Heart left ventricle (tissue), 16 donors: ENCODE data around the gene LRMDA. TPM values are rescaled to one million over a fixed set of nuclear protein-coding genes. Genes with fewer than 3 reads are reported as not detected.

ENCODE experiments used
- ATAC-seq, 4 donors: fragments of 200-7000 bp; cut with Tn5 transposase; one replicate each; pipeline ENCODE4 v1.9.1; 2020 to 2022; ENCODE audit warnings: moderate library complexity in 4 of 4, mild to moderate bottlenecking in 3 of 4, moderate number of reproducible peaks in 1 of 4
- DNase-seq, 5 donors: peaks; one replicate each; pipeline ENCODE4 v3.0.0-alpha.2; 2020
- H3K27ac ChIP-seq, 12 donors: fragments of 200-600 bp; sonication (generic) in 4 of 12; one replicate each; pipeline versions ENCODE4 v1.5.0 to v1.8.0; 2016 to 2022; ENCODE audit warnings: mild to moderate bottlenecking in 2 of 12
- H3K27me3 ChIP-seq, 9 donors: fragments of 200-600 bp; sonication (generic) in 2 of 9; one replicate each; pipeline versions ENCODE4 v1.5.1 to v1.8.0; 2016 to 2022; ENCODE audit warnings: mild to moderate bottlenecking in 3 of 9
- H3K36me3 ChIP-seq, 9 donors: fragments of 200-600 bp; sonication (generic) in 2 of 9; one replicate each; pipeline versions ENCODE4 v1.5.0 to v1.8.0; 2018 to 2022; ENCODE audit warnings: mild to moderate bottlenecking in 2 of 9
- H3K4me1 ChIP-seq, 12 donors: fragments of 200-600 bp; sonication (generic) in 4 of 12; one replicate each; pipeline versions ENCODE4 v1.5.0 to v1.8.0; 2016 to 2022; ENCODE audit warnings: mild to moderate bottlenecking in 3 of 12
- H3K4me3 ChIP-seq, 12 donors: fragments of 200-600 bp; sonication (generic) in 4 of 12; one replicate each; pipeline versions ENCODE4 v1.5.0 to v1.8.0; 2017 to 2022; ENCODE audit warnings: mild to moderate bottlenecking in 9 of 12, moderate library complexity in 4 of 12
- H3K9me3 ChIP-seq, 12 donors: fragments of 200-600 bp; sonication (generic) in 4 of 12; one replicate each; pipeline versions ENCODE4 v1.5.0 to v1.8.0; 2016 to 2022; ENCODE audit warnings: mild to moderate bottlenecking in 1 of 12
- CTCF ChIP-seq, 12 donors: fragments of 200-600 bp; sonication (generic) in 4 of 12; IDR thresholded peaks; one replicate each; pipeline versions ENCODE4 v1.5.0 to v1.8.0; 2018 to 2022; ENCODE audit warnings: antibody characterized with exemption in 12 of 12, mild to moderate bottlenecking in 5 of 12
- POLR2A ChIP-seq, 2 donors: fragments of 450-650 bp; IDR thresholded peaks; one replicate each; pipeline ENCODE4 v1.6.1; 2017; ENCODE audit warnings: antibody characterized with exemption in 2 of 2, mild to moderate bottlenecking in 2 of 2, moderate library complexity in 2 of 2
- WGBS, 4 donors: extraction: QIAGEN DNeasy Blood & Tissue Kit in 2 of 4; methylation state at CpG; one replicate each; pipeline versions ENCODE4 v1.1.5 to v1.1.7; 2013 to 2018; 5-methylcytosine and 5-hydroxymethylcytosine counted together
- intact Hi-C, 10 donors: fragments of 100-400 bp; cut with DNase I; formaldehyde crosslinking; loops; one replicate each; pipeline versions ENCODE4 v1.11.1 to v1.14.2; 2022
- polyA plus RNA-seq, 2 donors: library from polyadenylated mRNA; stranded (reverse); fragments of 200-250 nt; gene quantifications; one replicate each; pipeline ENCODE4 v1.2.3, GENCODE V29; 2013
- total RNA-seq, 9 donors: library from RNA; depleted of rRNA in 2 of 9; stranded (reverse); fragments of >200 nt in 2 of 9; fragmentation: NEBNext Ultra II Directional in 3 of 9; extraction: Animal tissue kit (Norgen Biotek cat#: 25700) in 3 of 9; gene quantifications; one replicate each; pipeline versions ENCODE4 v1.1.0 to v1.2.4, GENCODE V29; 2016 to 2023
- donor health status: ischemic (EF 13 %, LVEDD 7.1; RV severe dilation, severe dysfunction).
- donor health status: healthy with polysubstance abuse.
- donor health status: DM: no; HTN: yes; CAD: no.
- donor health status: DM: no; HTN: no; CAD: no.
- donor health status: ischemic (EF 25% LVEDD 6.9; RV normal size, moderate dysfunction).
- donor health status: ischemic (EF 25% LVEDD 5.7; RV mildly dilated, moderate dysfunction).
- donor health status: healthy.
- donor health status: DM: yes; HTN: yes; CAD: no.
- donor health status: ischemic (EF 35%, LVEDD 5.7; RV mildly dilated, moderate dysfunction).
- donor health status: nonischemic (EF 11% LVEDD 7.7; RV severe dilation, severe dysfunction).
- donor health status: DM: yes; HTN: yes; CAD: no.
- donor health status: PGD.
- donor health status: ischemic (EF 29% LVEDD 5.4; RV normal size, mild dysfunction).
- donor health status: nonischemic (EF 23%, LVEDD 6.1; RV moderate dilation, normal function).

Gene LRMDA
- total and polyA plus RNA-seq, 11 donors: 2.4 to 34.4 (median 14.9) TPM

- 94 to 98% (median 97%) methylated on average over 5 of the region's 5 CpGs for WGBS, 4 donors
- peaks cover 0 to 5% (median 0%) of the 10 kb centered on the region in 12 donors for H3K9me3 ChIP-seq
- H3K27ac ChIP-seq: peak overlapping the region in 1 of 12 donors; percentile 6
- DNase-seq: no peak
- no peaks in the 10 kb centered on the region for H3K36me3 ChIP-seq
- TF ChIP-seq CTCF (IDR thresholded peaks at IDR 0.05) (no peak), POLR2A (IDR thresholded peaks at IDR 0.05) (no peak)
- intact Hi-C loops: no loop called here
- H3K4me1 ChIP-seq: no peaks in the 10 kb centered on the region
- no peak for ATAC-seq
- no peaks in the 10 kb centered on the region for H3K27me3 ChIP-seq
- H3K4me3 ChIP-seq: no peak overlapping the region
Measured at GRCh38 chr10:76070916-76071315, 639.5 kb downstream of the LRMDA start.

GRCh38 chr10:76071653-76072365 is 640.4 kb downstream of the LRMDA start:
- Histone ChIP-seq H3K36me3 (no peaks in the 10 kb centered on the region), H3K4me3 (no peak overlapping the region), H3K27ac (no peak overlapping the region), H3K27me3 (no peaks in the 10 kb centered on the region), H3K9me3 (peaks cover 0 to 5% (median 0%) of the 10 kb centered on the region in 12 donors), H3K4me1 (no peaks in the 10 kb centered on the region)
- TF ChIP-seq CTCF (IDR thresholded peaks at IDR 0.05) (no peak), POLR2A (IDR thresholded peaks at IDR 0.05) (no peak)
- WGBS, 4 donors: 76 to 86% (median 80%) methylated on average over 5 of the region's 5 CpGs
- intact Hi-C loops: no loop called here
- ATAC-seq (no peak), DNase-seq (no peak)

GRCh38 chr10:76072384-76072783 is 641.0 kb downstream of the LRMDA start:
- no peak for TF ChIP-seq CTCF (IDR thresholded peaks at IDR 0.05)
- no peak for TF ChIP-seq POLR2A (IDR thresholded peaks at IDR 0.05)
- Histone ChIP-seq H3K27me3 (no peaks in the 10 kb centered on the region), H3K9me3 (peaks cover 0 to 5% (median 0%) of the 10 kb centered on the region in 12 donors), H3K4me1 (no peaks in the 10 kb centered on the region), H3K4me3 (no peak overlapping the region), H3K27ac (no peak overlapping the region), H3K36me3 (no peaks in the 10 kb centered on the region)
- ATAC-seq (no peak), DNase-seq (no peak)
- intact Hi-C loops: no loop called here

GRCh38 chr10:76073524-76073923 is 642.1 kb downstream of the LRMDA start:
- intact Hi-C loops: no loop called here
- TF ChIP-seq CTCF (IDR thresholded peaks at IDR 0.05) (no peak), POLR2A (IDR thresholded peaks at IDR 0.05) (no peak)
- Histone ChIP-seq H3K4me3 (no peak overlapping the region), H3K27ac (no peak overlapping the region), H3K9me3 (no peaks in the 10 kb centered on the region), H3K4me1 (no peaks in the 10 kb centered on the region), H3K27me3 (no peaks in the 10 kb centered on the region), H3K36me3 (no peaks in the 10 kb centered on the region)
- DNase-seq (no peak), ATAC-seq (no peak)
- WGBS, 4 donors: 95 to 99% (median 98%) methylated on average over 2 of the region's 2 CpGs
